ENCODE data around the gene GNMT.
A peak's percentile ranks its signal among the peaks of the same experiment; 100 is the strongest.

GNMT gene

GRCh38 chr6:42961020-42961470 is 491 bp downstream of the GNMT start:
- no peak for TF ChIP-seq CTCF (IDR thresholded peaks at IDR 0.05; ENCODE audit: insufficient read depth, low read depth, low read length, missing control alignments)
- peak; percentile 30 for DNase-seq (ENCODE audit: low read depth)
- H3K4me3 ChIP-seq (ENCODE audit: low read length) = peak overlapping the region; percentile 47

GRCh38 chr6:42962096-42962495 is 1.5 kb downstream of the GNMT start:
- no peak for DNase-seq (ENCODE audit: low read depth)
- no peak overlapping the region for H3K4me3 ChIP-seq (ENCODE audit: low read length)
- no peak for TF ChIP-seq CTCF (IDR thresholded peaks at IDR 0.05; ENCODE audit: insufficient read depth, low read depth, low read length, missing control alignments)

- DNase-seq (ENCODE audit: low read depth) = no peak
- no peak for TF ChIP-seq CTCF (IDR thresholded peaks at IDR 0.05; ENCODE audit: insufficient read depth, low read depth, low read length, missing control alignments)
Measured at GRCh38 chr6:42962502-42963178, 2.1 kb downstream of the GNMT start.

GRCh38 chr6:42963179-42963854 is 2.8 kb downstream of the GNMT start:
- no peak for TF ChIP-seq CTCF (IDR thresholded peaks at IDR 0.05; ENCODE audit: insufficient read depth, low read depth, low read length, missing control alignments)
- no peak overlapping the region for H3K4me3 ChIP-seq (ENCODE audit: low read length)
- DNase-seq (ENCODE audit: low read depth) = no peak

More at GRCh38 chr6:42962502-42963178, 2.1 kb downstream of the GNMT start:
- H3K4me3 ChIP-seq (ENCODE audit: low read length) = no peak overlapping the region

- DNase-seq (ENCODE audit: low read depth) = peak; percentile 66
Measured at GRCh38 chr6:42963855-42964605, 3.5 kb downstream of the GNMT start.

GRCh38 chr6:42966571-42966970 is 6.0 kb downstream of the GNMT start:
- no peak for TF ChIP-seq CTCF (IDR thresholded peaks at IDR 0.05; ENCODE audit: insufficient read depth, low read depth, low read length, missing control alignments)
- no peak for DNase-seq (ENCODE audit: low read depth)
- H3K4me3 ChIP-seq (ENCODE audit: low read length) = no peak overlapping the region

More at GRCh38 chr6:42963855-42964605, 3.5 kb downstream of the GNMT start:
- TF ChIP-seq CTCF (IDR thresholded peaks at IDR 0.05; ENCODE audit: insufficient read depth, low read depth, low read length, missing control alignments) = peak; percentile 38
- H3K4me3 ChIP-seq (ENCODE audit: low read length) = no peak overlapping the region

Data from epithelial cell of esophagus (primary cell).